ENCODE results near the gene ACBD4.

The ACBD4 gene

GRCh38 chr17:45177563-45177962 lies 42.1 kb downstream of the ACBD4 start:
- no peaks in the 10 kb centered on the region for H3K27me3 ChIP-seq (ENCODE audit: insufficient read depth, low read length, poor library complexity, severe bottlenecking)
- no peaks in the 10 kb centered on the region for H3K79me2 ChIP-seq (ENCODE audit: insufficient read depth, low read length)
- no peaks in the 10 kb centered on the region for H3K36me3 ChIP-seq (ENCODE audit: insufficient read depth, low read length)
- no peaks in the 10 kb centered on the region for H3F3A ChIP-seq (ENCODE audit: low read depth)
- H3K4me1 ChIP-seq (ENCODE audit: insufficient read depth, low read length, poor library complexity, severe bottlenecking), result peaks cover 21% of the 10 kb centered on the region
- H3K9me2 ChIP-seq (replicated peaks; ENCODE audit: low read depth, low read length), result no peaks in the 10 kb centered on the region
- no peak overlapping the region for H3K9ac ChIP-seq (ENCODE audit: low read depth, low read length, poor library complexity, severe bottlenecking)
- H3K4me3 ChIP-seq (ENCODE audit: low read length, poor library complexity, severe bottlenecking), result no peak overlapping the region
- TF ChIP-seq EZH2phosphoT487 (IDR thresholded peaks at IDR 0.05; ENCODE audit: borderline replicate concordance), result no peak
- TF ChIP-seq CTCF (conservative IDR thresholded peaks at IDR 0.05; ENCODE audit: low read length), result no peak
- no peaks in the 10 kb centered on the region for H4K20me1 ChIP-seq (ENCODE audit: insufficient read depth, low read length, poor library complexity, severe bottlenecking)
- H3K9me3 ChIP-seq (ENCODE audit: insufficient read depth, low read depth, low read length), result no peaks in the 10 kb centered on the region
- no peak overlapping the region for H3K4me2 ChIP-seq (ENCODE audit: low read depth, low read length, poor library complexity, severe bottlenecking)
- no peak overlapping the region for H2AFZ ChIP-seq (ENCODE audit: low read length)

GRCh38 chr17:45184144-45184543 lies 48.7 kb downstream of the ACBD4 start:
- no peaks in the 10 kb centered on the region for H3F3A ChIP-seq (ENCODE audit: low read depth)
- H3K4me3 ChIP-seq (ENCODE audit: low read length, poor library complexity, severe bottlenecking), result no peak overlapping the region
- no peaks in the 10 kb centered on the region for H3K79me2 ChIP-seq (ENCODE audit: insufficient read depth, low read length)
- H3K9ac ChIP-seq (ENCODE audit: low read depth, low read length, poor library complexity, severe bottlenecking), result no peak overlapping the region
- no peaks in the 10 kb centered on the region for H3K9me3 ChIP-seq (ENCODE audit: insufficient read depth, low read depth, low read length)
- no peaks in the 10 kb centered on the region for H4K20me1 ChIP-seq (ENCODE audit: insufficient read depth, low read length, poor library complexity, severe bottlenecking)
- H3K4me1 ChIP-seq (ENCODE audit: insufficient read depth, low read length, poor library complexity, severe bottlenecking), result no peaks in the 10 kb centered on the region
- no peaks in the 10 kb centered on the region for H3K27me3 ChIP-seq (ENCODE audit: insufficient read depth, low read length, poor library complexity, severe bottlenecking)
- TF ChIP-seq CTCF (conservative IDR thresholded peaks at IDR 0.05; ENCODE audit: low read length) (no peak), EZH2phosphoT487 (IDR thresholded peaks at IDR 0.05; ENCODE audit: borderline replicate concordance) (no peak)
- H3K36me3 ChIP-seq (ENCODE audit: insufficient read depth, low read length), result no peaks in the 10 kb centered on the region
- no peaks in the 10 kb centered on the region for H3K9me2 ChIP-seq (replicated peaks; ENCODE audit: low read depth, low read length)
- no peak overlapping the region for H3K4me2 ChIP-seq (ENCODE audit: low read depth, low read length, poor library complexity, severe bottlenecking)
- H2AFZ ChIP-seq (ENCODE audit: low read length), result 0 out of 2 replicates have a peak overlapping the region, but pooled peaks have one; percentile 12

- Histone ChIP-seq H3K9ac (ENCODE audit: low read depth, low read length, poor library complexity, severe bottlenecking) (no peak overlapping the region), H3K36me3 (ENCODE audit: insufficient read depth, low read length) (no peaks in the 10 kb centered on the region), H2AFZ (ENCODE audit: low read length) (no peak overlapping the region), H3K27me3 (ENCODE audit: insufficient read depth, low read length, poor library complexity, severe bottlenecking) (no peaks in the 10 kb centered on the region), H3K4me1 (ENCODE audit: insufficient read depth, low read length, poor library complexity, severe bottlenecking) (no peaks in the 10 kb centered on the region), H3K4me3 (ENCODE audit: low read length, poor library complexity, severe bottlenecking) (no peak overlapping the region), H4K20me1 (ENCODE audit: insufficient read depth, low read length, poor library complexity, severe bottlenecking) (no peaks in the 10 kb centered on the region), H3K79me2 (ENCODE audit: insufficient read depth, low read length) (no peaks in the 10 kb centered on the region), H3F3A (ENCODE audit: low read depth) (no peaks in the 10 kb centered on the region), H3K4me2 (ENCODE audit: low read depth, low read length, poor library complexity, severe bottlenecking) (no peak overlapping the region), H3K9me2 (replicated peaks; ENCODE audit: low read depth, low read length) (no peaks in the 10 kb centered on the region), H3K9me3 (ENCODE audit: insufficient read depth, low read depth, low read length) (no peaks in the 10 kb centered on the region)
- no peak for TF ChIP-seq EZH2phosphoT487 (IDR thresholded peaks at IDR 0.05; ENCODE audit: borderline replicate concordance)
- TF ChIP-seq CTCF (conservative IDR thresholded peaks at IDR 0.05; ENCODE audit: low read length), result no peak
These were observed 51.4 kb downstream of the ACBD4 start for GRCh38 chr17:45186801-45187354.

Data from Loucy (cell line).